ENCODE data around the gene LMX1A. TPM values are rescaled to one million over a fixed set of nuclear protein-coding genes. Genes with fewer than 3 reads are reported as not detected.

LMX1A gene
- total RNA-seq, 1 experiment from 2014 or later, result not detected

DNA sequence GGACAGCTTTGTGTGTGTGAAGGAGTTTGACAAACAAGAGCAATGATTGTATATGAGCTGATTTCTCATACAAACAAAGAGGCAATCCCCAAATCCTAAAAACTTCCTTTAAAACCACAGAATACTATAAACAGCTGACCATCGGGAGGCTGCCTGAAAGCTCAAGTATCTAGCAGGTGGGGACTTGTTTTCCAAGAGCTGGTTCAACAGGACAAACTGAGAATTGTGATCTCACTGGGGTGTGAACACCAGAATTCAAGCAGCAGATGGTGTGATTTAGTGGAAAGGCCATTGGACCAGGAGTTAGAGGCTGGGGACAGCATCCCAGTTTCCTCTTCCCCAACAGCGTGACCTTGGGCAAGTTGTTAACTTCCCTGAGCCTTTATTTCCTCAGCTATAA is 13.9 kb downstream of the LMX1A start:
- H3K27me3 Mint-ChIP-seq (ENCODE audit: insufficient read depth, unreplicated experiment), result peaks cover 54% of the 10 kb centered on the region
- TF ChIP-seq, protein P1, sequence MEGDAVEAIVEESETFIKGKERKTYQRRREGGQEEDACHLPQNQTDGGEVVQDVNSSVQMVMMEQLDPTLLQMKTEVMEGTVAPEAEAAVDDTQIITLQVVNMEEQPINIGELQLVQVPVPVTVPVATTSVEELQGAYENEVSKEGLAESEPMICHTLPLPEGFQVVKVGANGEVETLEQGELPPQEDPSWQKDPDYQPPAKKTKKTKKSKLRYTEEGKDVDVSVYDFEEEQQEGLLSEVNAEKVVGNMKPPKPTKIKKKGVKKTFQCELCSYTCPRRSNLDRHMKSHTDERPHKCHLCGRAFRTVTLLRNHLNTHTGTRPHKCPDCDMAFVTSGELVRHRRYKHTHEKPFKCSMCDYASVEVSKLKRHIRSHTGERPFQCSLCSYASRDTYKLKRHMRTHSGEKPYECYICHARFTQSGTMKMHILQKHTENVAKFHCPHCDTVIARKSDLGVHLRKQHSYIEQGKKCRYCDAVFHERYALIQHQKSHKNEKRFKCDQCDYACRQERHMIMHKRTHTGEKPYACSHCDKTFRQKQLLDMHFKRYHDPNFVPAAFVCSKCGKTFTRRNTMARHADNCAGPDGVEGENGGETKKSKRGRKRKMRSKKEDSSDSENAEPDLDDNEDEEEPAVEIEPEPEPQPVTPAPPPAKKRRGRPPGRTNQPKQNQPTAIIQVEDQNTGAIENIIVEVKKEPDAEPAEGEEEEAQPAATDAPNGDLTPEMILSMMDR (IDR thresholded peaks at IDR 0.05; ENCODE audit: unreplicated experiment), result no peak
- no peaks in the 10 kb centered on the region for H3K9me3 Mint-ChIP-seq (ENCODE audit: unreplicated experiment)
- peaks cover 7% of the 10 kb centered on the region for H3K4me1 Mint-ChIP-seq (ENCODE audit: insufficient read depth, unreplicated experiment)
- H3K36me3 Mint-ChIP-seq (ENCODE audit: insufficient read depth, unreplicated experiment), result no peaks in the 10 kb centered on the region
- no peak overlapping the region for H3K4me3 Mint-ChIP-seq (ENCODE audit: unreplicated experiment)
- intact Hi-C loops (cut with micrococcal nuclease), result no loop called here
- no peak overlapping the region for H3K27ac Mint-ChIP-seq (ENCODE audit: low read depth, unreplicated experiment)
- no TSS peak for BruUV-seq (replicated peaks)
- DNase-seq (ENCODE audit: unreplicated experiment), result no peak
- ChIA-PET POLR2A (interaction anchor here (1.2 kb wide), 1 partner anchor 29 kb away, joined by 3 read pairs; no protein-coding TSS in a partner anchor), CTCF (interaction anchor here (0.7 to 24.8 kb wide), 11 partner anchors 8 to 305 kb away, joined by 3 to 340 read pairs (median 5); no protein-coding TSS in a partner anchor)

DNA sequence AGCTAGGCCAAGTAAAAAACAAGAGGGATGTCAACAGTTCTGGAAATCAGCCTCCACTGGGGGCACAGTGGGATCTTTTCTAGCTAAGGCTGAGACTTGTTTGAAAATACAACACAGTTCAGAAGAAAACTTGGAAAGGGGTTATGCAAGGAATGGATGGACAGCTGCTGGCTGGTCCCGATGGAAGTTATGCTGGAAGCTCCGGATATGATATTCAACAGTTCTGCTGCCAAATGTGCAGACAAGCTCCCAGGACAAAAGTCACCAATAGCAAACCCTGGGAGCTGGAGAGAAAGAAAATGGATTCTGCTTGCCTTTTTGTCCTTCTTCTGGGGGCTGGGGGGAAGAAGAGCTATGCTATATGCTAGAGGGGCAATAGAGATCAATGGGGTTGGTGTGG is 14.3 kb downstream of the LMX1A start:
- no peak overlapping the region for H3K4me3 Mint-ChIP-seq (ENCODE audit: unreplicated experiment)

DNA sequence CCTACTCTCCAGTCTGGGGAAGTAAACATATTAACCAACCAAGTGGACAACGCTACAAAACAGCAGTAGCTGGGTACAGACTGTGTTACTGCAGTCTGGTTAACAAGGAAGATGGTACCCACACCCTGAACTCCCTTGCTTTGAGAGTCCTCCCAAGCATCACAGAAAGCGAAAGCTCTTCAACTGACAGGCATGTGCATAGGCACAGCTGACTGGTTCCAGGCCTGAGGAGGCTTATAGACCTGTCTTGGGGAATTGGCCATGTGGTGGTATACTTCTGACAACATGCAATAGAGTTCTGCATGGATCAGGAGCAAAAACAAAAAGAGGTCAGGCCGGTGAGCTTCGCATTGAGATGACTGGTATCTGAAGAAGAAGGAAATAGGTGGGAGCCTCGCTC is 17.4 kb downstream of the LMX1A start:
- Mint-ChIP-seq H3K9me3 (ENCODE audit: unreplicated experiment) (no peaks in the 10 kb centered on the region), H3K36me3 (ENCODE audit: insufficient read depth, unreplicated experiment) (no peaks in the 10 kb centered on the region), H3K4me1 (ENCODE audit: insufficient read depth, unreplicated experiment) (peaks cover 7% of the 10 kb centered on the region), H3K27ac (ENCODE audit: low read depth, unreplicated experiment) (no peak overlapping the region), H3K4me3 (ENCODE audit: unreplicated experiment) (no peak overlapping the region), H3K27me3 (ENCODE audit: insufficient read depth, unreplicated experiment) (peaks cover 20% of the 10 kb centered on the region)
- POLR2A ChIA-PET, result interaction anchor here (0.6 kb wide), 1 partner anchor 1950 kb away, joined by 3 read pairs; no protein-coding TSS in a partner anchor
- CTCF ChIA-PET, result interaction anchor here (0.6 to 24.8 kb wide), 6 partner anchors 27 to 220 kb away, joined by 3 to 340 read pairs (median 4); no protein-coding TSS in a partner anchor
- intact Hi-C loops (cut with micrococcal nuclease), result no loop called here
- TF ChIP-seq, protein P1 (IDR thresholded peaks at IDR 0.05; ENCODE audit: unreplicated experiment), result no peak
- BruUV-seq (replicated peaks), result no TSS peak
- no peak for DNase-seq (ENCODE audit: unreplicated experiment)

More for the DNA sequence above, 14.3 kb downstream of the LMX1A start:
- Mint-ChIP-seq H3K9me3 (ENCODE audit: unreplicated experiment) (no peaks in the 10 kb centered on the region), H3K36me3 (ENCODE audit: insufficient read depth, unreplicated experiment) (no peaks in the 10 kb centered on the region), H3K4me1 (ENCODE audit: insufficient read depth, unreplicated experiment) (peaks cover 7% of the 10 kb centered on the region), H3K27ac (ENCODE audit: low read depth, unreplicated experiment) (no peak overlapping the region), H3K27me3 (ENCODE audit: insufficient read depth, unreplicated experiment) (peaks cover 50% of the 10 kb centered on the region)
- TF ChIP-seq, protein P1 (IDR thresholded peaks at IDR 0.05; ENCODE audit: unreplicated experiment), result no peak
- no TSS peak for BruUV-seq (replicated peaks)
- POLR2A ChIA-PET, result interaction anchor here (1.2 kb wide), 1 partner anchor 29 kb away, joined by 3 read pairs; no protein-coding TSS in a partner anchor
- intact Hi-C loops (cut with micrococcal nuclease), result no loop called here
- no peak for DNase-seq (ENCODE audit: unreplicated experiment)
- CTCF ChIA-PET, result interaction anchor here (0.7 to 24.8 kb wide), 7 partner anchors 24 to 242 kb away, joined by 3 to 340 read pairs (median 6); no protein-coding TSS in a partner anchor

DNA sequence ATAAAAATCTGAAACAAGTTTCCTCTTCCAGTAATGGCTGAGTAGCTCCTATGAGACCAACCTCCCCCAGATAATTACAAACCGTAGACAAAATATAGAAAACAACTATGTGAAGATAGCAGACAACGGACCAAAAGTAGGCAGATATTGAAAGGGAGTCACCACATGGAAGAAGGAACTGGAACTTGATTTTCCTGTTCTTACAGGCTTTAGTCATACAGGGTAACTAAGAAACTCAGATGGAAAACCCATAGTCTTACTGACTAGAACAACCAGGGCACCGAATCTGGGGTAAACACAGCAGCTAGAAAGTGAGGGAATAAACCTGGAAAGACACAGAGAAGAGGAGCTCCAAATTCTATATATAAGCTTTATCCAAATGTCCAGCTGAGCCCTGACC is 26.0 kb downstream of the LMX1A start:
- ChIA-PET CTCF (interaction anchor here (0.6 to 7.2 kb wide), 7 partner anchors 29 to 218 kb away, joined by 3 to 47 read pairs (median 5); no protein-coding TSS in a partner anchor), POLR2A (no interaction called here)
- Mint-ChIP-seq H3K27ac (ENCODE audit: low read depth, unreplicated experiment) (no peak overlapping the region), H3K36me3 (ENCODE audit: insufficient read depth, unreplicated experiment) (no peaks in the 10 kb centered on the region), H3K4me1 (ENCODE audit: insufficient read depth, unreplicated experiment) (no peaks in the 10 kb centered on the region), H3K4me3 (ENCODE audit: unreplicated experiment) (no peak overlapping the region), H3K9me3 (ENCODE audit: unreplicated experiment) (no peaks in the 10 kb centered on the region), H3K27me3 (ENCODE audit: insufficient read depth, unreplicated experiment) (peaks cover 32% of the 10 kb centered on the region)
- DNase-seq (ENCODE audit: unreplicated experiment), result no peak
- intact Hi-C loops (cut with micrococcal nuclease), result no loop called here
- TF ChIP-seq, protein P1 (IDR thresholded peaks at IDR 0.05; ENCODE audit: unreplicated experiment), result no peak
- no TSS peak for BruUV-seq (replicated peaks)
